PFSK-1 (cell line): Measurements from ENCODE around the gene KCNJ16.

Experiments
- FOXP2 ChIP-seq: optimal IDR thresholded peaks from 2 replicates; pipeline ENCODE3; 2011; ENCODE audit warnings: borderline replicate concordance, control low read depth, inconsistent platforms; ENCODE audit not compliant: insufficient read depth; ENCODE audit errors: extremely low read length, extremely low read depth
- POLR2AphosphoS5 ChIP-seq: IDR thresholded peaks from 2 replicates; pipeline ENCODE4 v1.6.1; 2012; ENCODE audit warnings: low read depth, mild to moderate bottlenecking, control low read depth, low read length, moderate library complexity
- REST ChIP-seq, 2 experiments: IDR thresholded peaks; 2 replicates each; pipeline versions ENCODE4 v1.6.1 to v1.8.0; 2011 to 2012; ENCODE audit warnings: low read depth in 2 of 2, low read length in 2 of 2, control low read depth in 1 of 2, inconsistent platforms in 1 of 2, mild to moderate bottlenecking in 1 of 2, moderate library complexity in 1 of 2; ENCODE audit not compliant: insufficient read depth in 1 of 2
- SIN3A ChIP-seq: IDR thresholded peaks from 2 replicates; pipeline ENCODE4 v1.6.1; 2012; ENCODE audit warnings: mild to moderate bottlenecking, low read length, moderate library complexity, borderline replicate concordance; ENCODE audit not compliant: insufficient read depth
- TAF1 ChIP-seq: IDR thresholded peaks from 2 replicates; pipeline ENCODE4 v1.6.1; 2012; ENCODE audit warnings: low read length, control low read depth, borderline replicate concordance; ENCODE audit not compliant: insufficient read depth

The KCNJ16 gene

GRCh38 chr17:70080541-70081347, 5.7 kb downstream of the KCNJ16 start:
- TF ChIP-seq FOXP2 (no peak), TAF1 (no peak), REST (IDR thresholded peaks at IDR 0.05; ENCODE audit: insufficient read depth in 1 of 2, low read depth in 2 of 2, low read length in 2 of 2) (no peak), POLR2AphosphoS5 (no peak), SIN3A (no peak)

GRCh38 chr17:70081885-70082284, 6.9 kb downstream of the KCNJ16 start:
- TF ChIP-seq REST (IDR thresholded peaks at IDR 0.05; ENCODE audit: insufficient read depth in 1 of 2, low read depth in 2 of 2, low read length in 2 of 2) = no peak
- no peak for TF ChIP-seq SIN3A
- TF ChIP-seq TAF1 = no peak
- no peak for TF ChIP-seq FOXP2
- TF ChIP-seq POLR2AphosphoS5 = no peak

- TF ChIP-seq TAF1 (no peak), REST (IDR thresholded peaks at IDR 0.05; ENCODE audit: insufficient read depth in 1 of 2, low read depth in 2 of 2, low read length in 2 of 2) (peak; percentile 81 to 91)
Measured at GRCh38 chr17:70084476-70084875, 9.5 kb downstream of the KCNJ16 start.

- TF ChIP-seq TAF1 (no peak), REST (IDR thresholded peaks at IDR 0.05; ENCODE audit: insufficient read depth in 1 of 2, low read depth in 2 of 2, low read length in 2 of 2) (no peak), SIN3A (no peak), FOXP2 (no peak), POLR2AphosphoS5 (no peak)
Measured at GRCh38 chr17:70086516-70086915, 11.5 kb downstream of the KCNJ16 start.
